OCI-M1 (cell line): ENCODE data around the gene STK32C.

Experiments used
- DNase-seq: peaks from one replicate; lab custom pipeline; 2025; lab: John Stamatoyannopoulos, UW

Gene STK32C

DNA sequence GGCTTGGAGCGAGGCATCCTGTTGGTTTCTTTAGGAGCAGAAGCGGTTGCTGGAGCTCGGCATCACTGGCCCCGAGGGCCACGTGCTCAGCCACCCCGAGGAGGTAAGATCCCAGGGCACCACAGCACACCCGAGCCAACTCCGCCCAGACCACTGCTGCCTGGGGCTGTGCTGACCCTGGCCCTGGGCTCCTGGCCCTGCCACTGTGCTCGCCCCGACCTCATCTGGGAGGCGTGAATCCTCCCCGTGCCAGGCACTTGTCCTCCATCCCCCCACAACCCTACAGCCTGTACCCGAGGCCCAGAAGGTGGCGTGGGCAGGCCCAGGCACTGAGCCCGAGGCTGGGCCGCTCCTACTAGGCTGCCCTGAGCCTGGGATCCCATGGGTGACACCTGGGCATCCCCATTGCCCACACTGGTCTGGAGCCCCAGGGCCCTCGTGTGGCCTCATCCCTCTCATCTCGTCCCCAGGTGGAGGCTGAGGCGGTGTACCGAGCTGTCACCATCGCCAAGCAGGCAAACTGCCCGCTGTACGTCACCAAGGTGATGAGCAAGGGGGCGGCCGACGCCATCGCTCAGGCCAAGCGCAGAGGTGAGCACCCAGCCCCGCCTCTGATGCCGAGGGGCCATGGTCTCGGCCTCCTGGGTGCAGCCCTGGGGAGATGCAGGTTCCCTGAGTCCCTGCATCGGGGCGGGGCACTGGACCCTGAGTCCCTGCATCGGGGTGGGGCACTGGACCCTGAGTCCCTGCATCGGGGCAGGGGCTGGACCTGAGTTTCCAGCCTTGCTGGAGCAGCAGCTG is 109.2 kb downstream of the STK32C start:
- no peak for DNase-seq

DNA sequence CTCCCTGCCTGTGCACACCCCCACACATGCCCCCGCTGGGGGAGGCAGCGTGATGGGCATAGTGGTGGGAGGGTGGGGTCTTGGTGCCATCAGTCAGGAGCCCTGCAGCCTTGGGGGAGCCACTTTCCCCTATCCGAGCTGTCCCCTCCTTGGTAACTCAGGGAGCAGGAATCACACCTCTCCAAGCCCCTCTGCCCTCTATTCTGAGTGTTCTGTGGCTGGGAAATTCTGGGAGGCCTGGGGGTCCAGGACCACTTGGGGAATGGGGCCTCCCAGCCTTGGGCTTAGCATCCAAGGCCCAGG is 109.7 kb downstream of the STK32C start:
- no peak for DNase-seq

DNA sequence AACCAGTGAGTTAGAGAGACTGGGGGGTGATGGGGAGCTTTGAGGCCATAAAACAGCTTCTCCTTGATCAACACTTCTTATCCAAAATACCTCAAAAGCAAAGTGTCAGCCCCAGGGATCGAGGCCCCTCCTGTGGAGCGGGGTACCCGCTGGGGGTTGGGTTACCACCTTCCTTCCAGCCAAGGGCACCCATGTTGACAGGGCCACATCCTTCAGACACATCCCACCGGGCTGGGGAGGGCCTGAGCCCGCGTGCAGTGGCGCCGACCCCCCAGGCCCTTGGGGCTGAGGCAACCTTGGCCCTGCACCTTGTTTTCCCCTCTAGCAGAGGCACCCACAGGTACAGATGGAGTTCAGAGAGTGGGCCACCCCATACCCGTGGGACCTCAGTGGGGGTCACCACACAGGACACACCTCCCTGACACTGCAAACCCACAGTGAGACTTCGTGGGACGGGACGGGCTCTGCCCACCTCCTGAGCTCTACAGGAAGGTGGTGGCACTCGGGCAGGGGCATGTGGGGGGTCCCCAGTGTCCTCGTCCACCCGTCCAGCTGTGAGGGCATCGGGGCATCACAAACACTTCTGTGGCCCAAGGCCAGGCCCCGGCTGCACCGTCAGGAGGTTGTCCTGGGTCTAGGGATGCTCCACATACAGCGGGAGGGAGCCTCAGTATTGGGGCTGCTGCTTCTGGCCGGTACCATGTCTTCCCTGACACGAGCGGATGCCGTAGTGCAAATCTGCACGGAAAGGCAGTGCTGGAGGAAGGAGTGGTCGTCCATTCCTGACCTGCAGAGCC is 110.3 kb downstream of the STK32C start:
- no peak for DNase-seq

DNA sequence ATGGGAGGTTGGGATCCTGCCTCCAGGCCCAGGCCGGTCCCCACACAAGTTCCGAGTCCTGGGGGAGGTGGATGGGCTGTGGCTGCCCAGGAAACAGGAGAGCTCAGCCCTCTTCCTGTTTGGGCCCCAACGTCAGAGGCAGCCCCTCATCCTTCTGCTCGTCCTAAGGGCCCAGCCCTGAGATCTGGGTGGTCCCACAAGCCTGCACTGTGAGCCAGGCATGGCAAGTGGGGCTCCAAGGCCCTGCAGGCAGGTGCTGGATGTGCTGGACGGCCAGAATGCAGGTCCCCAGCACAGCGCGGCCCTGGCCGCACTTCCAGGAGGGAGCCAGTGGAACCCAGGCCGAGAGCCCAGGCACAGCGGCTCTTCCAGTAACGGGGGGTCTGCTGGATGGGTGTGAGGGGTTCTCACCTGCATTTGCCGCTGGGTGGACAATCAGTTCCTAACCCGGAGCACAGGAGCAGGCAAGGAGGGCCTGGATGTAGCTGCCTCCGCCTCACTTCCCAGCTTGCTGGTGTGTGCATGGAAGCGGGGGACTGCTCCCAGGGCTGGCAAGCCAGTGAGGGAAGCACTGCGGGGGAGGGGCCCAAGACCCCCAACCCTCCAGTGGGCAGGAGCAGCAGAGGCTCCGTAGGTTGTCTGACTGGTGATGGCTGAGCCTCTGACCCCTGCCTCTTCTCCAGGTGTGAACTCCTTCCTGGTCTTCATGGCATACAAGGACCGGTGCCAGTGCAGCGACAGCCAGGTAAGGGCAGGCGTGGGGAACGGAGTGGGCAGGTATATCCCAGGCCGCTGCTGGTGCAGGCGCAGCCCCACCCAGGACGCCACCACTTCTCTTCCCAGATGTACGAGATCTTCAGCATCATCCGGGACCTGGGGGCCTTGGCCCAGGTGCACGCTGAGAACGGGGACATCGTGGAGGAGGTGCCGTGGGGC is 111.3 kb downstream of the STK32C start:
- no peak for DNase-seq

DNA sequence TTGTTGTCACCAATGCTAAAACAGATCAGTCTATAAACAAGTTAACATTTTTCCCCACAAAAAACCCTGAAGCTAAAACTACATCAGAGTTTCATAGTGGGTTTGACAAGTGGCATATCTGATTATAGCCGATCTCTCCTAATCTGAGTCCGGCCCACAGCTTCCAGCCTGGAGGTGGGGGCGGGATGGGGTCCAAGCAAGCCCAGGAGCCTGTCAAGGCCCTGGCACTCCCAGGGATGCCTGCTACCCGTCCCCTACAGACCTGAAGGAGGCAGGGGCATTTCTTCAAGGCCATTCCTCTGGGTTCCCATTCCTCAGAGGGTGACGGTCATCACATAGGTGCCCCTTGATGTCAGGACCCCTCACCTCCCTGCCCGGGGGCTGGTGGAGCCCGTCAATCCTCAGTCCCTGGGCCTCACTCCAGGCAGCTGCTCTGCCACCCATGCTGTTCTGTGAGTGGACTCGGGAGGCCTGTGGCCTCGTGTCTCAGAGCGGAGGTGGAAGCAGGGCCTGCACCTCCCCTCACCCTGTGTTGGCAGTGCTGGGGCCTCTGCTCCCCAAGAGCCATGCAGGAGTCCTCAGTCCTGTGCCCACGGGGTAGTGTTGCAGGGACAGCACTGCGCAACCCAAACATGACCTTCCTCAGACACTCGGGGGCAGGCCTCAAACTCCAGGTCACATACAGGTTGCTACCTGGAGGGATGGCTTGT is 112.2 kb downstream of the STK32C start:
- no peak for DNase-seq

DNA sequence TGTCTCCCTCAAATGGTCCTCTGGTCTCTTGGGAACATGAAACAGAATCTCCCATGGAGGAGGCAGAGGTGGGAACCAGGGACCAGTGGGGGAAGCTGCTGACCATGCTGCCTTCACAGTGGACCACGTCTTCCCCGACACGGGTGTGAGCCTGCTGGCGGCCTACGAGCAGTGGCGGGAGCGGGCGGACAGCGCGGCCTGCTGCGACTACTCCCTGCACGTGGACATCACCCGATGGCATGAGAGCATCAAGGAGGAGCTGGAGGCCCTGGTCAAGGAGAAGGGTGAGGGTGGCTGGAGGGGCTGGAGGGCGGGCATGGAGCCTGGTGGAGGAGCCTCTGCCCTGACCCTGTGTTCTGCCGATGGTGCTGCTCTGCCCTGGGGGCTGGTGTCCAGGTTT is 113.0 kb downstream of the STK32C start:
- DNase-seq, result no peak

DNA sequence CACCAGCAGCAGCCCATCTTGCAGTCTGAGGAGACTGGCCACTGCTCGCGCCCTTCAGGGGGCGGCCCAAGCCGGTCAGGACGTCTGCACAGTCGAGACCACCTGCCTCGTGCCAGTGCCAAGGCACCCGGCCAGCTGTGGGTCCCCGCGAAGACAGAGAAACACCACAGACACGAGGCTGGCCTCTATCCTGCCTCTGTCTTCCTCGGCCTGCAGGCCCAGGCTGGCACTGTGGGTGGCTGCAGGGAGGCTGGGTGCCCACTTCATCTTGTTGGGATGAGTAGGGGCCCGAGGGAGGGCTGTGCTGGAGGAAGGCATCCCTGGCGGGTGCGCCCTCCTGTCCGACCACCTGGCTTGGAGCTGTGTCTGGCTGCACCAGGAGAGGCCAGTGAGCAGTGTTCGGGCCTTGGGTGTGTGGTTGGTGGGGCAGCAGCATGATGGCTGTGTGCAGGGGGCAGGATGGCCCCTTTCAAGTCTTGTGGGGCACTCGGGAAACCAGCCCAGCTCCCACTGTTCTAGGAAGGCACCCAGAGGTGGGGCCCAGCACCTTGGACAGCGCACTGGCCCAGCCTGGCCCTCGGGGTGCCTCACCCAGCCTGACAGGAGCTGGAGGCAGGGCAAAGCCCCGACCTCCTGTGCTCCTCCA is 113.7 kb downstream of the STK32C start:
- peak; percentile 33 for DNase-seq

DNA sequence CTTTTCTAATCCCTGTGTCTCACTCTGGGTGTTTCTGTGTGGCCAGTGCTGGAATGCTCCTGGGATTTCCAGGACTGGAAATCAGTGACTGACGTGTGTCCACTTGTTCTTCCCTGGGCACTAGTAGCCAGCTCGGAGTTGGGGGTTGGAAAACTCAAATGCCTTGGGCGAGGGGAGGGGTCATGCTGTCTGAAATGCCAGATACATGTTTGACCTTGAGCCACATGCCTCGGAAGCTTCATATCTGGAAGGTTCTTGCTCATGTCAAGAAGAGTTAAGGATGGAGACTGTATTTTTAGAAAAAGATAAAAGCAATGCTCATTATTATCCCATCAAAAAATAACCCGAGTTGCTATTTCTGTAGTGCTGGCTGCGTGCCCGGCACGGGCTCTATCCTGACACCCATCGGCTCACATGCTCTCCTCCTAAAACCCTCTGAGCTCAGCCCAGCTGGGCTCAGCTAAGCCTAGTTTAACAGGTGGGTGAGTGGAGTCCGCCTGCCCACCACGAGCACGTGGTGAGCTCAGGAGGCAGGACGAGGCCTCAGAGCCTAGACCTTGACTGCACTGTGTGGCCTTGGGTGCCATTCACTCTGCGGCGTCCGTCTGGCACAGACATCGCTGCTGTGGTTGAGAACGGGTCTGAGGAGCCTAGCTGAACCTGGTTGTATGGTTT is 114.6 kb downstream of the STK32C start:
- no peak for DNase-seq

DNA sequence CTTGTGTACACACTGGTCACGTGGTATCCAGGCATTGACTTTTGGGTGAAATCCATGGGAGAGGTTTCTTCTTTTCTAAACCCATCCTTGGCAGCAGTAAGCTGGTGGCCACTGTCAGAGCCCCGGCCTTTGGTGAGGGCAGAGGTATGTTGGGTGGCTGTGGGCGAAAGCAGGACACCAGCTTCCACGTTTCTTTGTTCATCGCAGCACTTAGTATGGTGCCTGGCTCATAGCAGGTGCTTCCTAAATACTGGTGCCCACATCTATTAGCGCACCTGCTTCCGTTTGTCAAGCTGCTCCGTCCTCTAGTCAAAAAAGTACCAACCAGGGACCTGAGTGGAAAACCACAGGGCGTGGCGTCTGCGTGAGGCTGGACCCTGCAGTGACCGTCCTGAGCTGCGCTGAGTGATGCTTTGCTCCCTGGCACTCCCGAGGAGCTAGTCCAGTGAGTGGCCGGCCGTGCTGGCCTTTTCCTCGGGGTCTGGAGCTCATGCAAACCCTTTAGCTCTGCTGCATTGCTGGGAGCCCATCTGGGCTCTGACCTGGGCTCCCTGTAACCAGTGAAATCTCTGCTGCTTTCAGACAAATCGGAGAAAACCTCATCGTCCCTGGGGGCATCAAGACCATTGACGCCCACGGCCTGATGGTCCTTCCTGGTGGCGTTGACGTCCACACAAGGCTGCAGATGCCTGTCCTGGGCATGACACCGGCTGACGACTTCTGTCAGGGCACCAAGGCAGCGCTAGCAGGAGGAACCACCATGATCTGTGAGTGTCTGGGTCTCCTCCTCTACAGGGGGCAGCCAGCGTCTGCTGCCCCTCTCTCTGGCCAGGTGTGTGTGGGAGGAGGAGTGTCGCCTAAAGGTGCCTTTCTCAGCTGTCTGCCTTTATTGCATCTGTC is 115.4 kb downstream of the STK32C start:
- no peak for DNase-seq

DNA sequence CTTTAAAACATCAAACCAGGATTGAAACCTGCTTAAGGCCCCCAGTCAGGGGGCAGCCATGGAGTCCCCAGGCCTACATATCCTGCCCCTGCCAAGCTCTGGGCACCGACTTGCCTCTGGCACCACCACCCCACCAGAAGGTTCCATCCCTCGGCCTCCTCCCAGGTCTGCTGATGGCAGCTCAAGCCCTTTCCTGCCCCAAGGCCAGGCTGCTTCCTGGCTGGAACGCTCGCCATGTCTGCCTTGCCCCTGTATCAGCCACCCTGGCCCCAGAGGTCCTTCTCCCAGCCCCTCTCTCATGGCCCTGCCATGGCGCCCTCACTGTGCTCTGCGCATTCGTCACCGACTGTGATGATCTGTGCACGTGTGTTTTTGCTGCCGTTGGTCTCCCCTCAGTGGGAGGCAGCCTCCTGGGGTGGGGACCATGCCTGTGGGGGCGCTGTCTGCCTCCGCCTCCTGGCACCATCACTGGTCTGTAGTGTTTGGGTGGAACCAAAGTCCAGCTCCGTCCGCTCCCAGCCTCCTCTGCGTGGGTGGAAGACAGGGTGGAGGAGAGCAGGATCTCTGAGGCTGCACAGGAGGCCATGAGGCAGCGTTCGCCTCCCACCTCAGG is 117.8 kb downstream of the STK32C start:
- no peak for DNase-seq

DNA sequence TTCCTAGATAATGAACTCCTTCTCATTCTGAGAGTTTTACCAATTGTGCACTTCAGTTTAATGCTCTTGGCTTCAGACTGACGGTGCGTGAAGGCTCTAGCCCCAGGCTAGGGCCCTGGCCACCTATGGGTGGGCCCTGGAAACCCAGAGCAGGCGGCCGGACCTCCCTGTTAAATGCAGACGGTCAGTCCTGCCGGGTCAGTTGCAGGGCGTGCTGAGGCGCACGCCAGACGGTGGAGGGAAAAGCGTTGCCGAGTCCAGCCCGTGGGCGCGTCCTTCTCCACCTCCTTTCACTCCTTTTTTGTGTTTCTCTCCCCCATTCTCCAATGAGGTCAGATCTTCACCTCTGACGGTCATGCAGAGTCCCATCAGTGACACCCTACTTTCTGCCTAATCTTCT is 118.7 kb downstream of the STK32C start:
- no peak for DNase-seq

DNA sequence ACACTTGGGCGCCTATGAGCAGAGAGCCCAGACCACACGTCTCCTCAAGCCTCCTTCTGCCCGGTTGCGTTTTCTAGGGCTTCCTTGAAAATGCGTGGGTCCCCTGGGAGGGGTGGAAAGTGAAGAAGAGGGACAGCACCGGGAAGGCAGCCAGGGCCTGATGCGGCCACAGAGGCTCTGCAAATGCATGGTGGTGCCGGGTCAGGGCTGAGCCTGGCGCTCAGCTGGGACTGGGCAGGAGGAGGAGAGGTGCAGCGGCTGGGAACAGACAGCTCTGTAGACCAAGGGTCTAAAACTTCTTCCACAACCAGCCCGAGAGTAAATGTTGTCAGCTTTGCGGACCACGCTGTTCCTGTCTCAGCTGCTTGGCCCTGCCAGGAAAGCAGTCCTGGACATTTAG is 119.4 kb downstream of the STK32C start:
- DNase-seq, result no peak

DNA sequence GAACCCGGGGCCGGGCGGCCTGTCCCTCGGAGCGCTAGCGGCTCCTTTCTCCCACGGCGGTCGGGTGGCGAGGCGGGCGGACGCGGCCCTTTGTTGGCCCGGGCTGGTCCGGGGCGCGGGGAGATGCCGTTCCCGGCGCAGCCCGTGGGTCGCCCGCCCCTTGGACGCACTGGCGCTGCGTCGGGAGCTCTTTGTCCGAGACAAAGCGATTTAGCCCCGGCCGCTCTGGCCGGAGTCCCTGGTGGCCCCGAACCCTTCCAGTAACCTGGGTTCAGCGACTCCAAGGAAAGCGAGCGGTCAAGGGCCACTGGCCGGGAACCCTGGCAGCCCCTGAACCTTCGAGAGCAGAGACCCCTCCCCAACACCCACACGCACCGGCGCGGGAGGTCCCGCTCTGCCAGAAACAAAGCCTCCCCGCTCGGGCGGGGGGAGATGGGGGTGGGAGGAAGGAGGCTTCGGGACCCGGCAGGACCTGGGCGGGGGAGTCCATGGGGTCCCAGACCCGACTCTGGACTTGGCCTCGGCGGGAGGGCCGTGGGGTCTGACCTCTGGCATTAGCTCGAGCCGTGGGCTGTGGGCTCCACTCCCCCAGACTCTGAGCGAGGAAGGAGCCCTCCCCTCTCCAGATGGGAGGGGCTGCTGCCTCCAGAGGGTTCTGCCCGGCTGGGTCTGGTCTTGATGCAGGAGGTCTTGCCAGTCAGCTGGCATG is 120.2 kb downstream of the STK32C start:
- no peak for DNase-seq

DNA sequence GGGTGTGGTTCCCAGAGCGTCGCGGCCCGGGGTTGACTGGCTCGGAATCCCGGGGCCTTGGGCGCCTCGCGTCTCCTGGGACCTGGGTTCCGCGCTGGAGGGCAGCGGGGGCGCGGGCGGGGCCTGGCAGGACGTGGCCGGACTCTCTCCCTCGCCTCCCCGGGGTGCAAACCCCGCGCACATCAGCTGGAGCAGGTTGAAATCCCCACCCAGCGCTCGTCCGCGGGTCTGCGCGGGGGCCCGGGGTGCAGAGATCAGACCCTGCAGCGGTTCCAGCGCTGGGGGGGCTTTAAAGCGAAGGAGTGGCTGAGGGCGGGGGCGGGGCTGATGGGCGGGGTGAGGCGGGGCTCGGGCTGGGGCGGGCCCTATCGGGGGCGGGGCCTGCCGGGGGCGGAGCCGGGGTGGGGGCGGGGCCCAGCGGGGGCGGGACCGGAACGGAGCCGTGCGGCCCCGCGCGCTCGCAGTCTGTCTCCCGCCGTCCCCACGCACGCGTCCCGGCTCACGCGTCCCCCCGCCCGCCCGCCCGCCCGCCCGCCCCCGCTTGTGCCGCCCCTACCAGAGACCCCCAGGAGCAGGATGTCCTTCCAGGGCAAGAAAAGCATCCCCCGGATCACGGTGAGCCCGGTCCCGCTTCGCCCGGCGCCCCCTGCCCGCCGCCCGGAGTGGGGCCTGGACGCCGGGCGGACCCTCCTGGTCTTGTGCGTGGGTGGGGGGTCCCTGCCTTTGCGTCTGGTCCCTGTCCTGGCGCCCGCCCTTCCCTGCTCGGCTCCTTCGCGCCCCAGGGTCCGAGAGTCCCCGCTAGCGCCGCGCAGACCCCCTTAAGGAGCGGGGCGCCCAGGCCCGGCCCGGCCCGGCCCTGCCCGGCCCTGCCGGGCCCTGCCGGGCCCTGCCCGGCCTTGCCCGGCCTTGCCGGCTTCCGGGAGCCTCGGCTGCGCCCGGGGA is 121.0 kb downstream of the STK32C start, which contains the start of gene DPYSL4:
DPYSL4 (plus strand) TSS at position 461 of the 942 bp plus-strand sequence; CDS start at position 577, 116 bp downstream.
- DNase-seq, result no peak

DNA sequence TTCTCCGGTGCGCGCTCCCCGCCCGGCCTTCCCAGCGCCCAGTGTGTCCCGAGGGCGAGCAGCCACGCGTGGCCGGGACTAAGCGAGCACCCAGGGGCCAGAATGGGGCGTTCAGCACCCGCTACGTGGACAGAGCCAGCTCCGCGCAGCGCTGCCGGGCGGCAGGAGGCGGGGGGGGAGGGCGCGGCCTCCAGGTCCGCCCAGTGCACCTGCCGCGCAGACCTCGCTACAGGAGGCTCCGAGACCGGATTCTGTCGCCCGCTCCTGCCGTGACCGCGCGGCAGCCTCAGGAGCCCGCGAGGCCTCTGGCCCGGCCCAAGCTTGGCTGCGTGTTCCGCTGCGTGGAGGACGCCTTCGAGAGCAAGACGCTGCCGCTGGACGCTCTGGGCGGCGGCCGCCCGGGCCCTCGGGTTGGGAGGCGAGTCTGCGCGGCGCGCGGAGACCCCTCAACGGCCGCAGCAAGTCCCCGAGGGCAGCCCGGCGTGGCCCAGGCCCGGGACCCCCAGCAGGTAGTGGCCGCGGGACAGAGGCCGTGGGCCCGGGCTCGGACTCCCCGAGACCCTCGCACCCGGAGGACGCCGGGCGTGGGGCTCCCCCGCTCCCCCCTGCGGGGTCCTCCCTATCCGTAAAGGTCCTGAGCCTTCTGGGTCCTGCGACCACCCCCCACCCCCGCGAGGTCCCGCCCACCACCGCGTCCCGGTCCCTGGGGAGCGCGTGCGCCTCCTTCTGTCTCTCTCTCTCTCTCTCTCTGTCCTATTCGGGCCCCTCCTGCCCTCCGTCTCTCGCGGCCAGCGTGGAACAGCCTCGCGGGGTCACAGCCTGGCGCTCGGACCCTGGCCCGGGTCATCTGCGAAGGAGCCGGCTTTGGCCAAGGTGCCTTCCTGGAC is 121.9 kb downstream of the STK32C start:
- DNase-seq, result no peak
